HFF-Myc (cell line): ENCODE data around the gene VPS39.

ENCODE experiments used
- DNase-seq: peaks from one replicate; pipeline ENCODE4 v3.0.0-alpha.2; 2011; ENCODE audit warnings: low read depth; ENCODE audit errors: extremely low read depth
- H3K4me3 ChIP-seq: replicated peaks from 2 replicates; pipeline ENCODE4 v1.5.1; 2011; ENCODE audit warnings: low read depth, mild to moderate bottlenecking, control low read depth, low read length
- CTCF ChIP-seq: IDR thresholded peaks from 2 replicates; pipeline ENCODE4 v1.5.1; 2012; ENCODE audit warnings: mild to moderate bottlenecking, low read depth, low read length, control low read depth; ENCODE audit errors: missing control alignments

The VPS39 gene

GRCh38 chr15:42157381-42157780 is 50.7 kb downstream of the VPS39 start:
- H3K4me3 ChIP-seq = no peak overlapping the region
- TF ChIP-seq CTCF = no peak
- DNase-seq = no peak

- no peak for TF ChIP-seq CTCF
- no peak within 1 kb of the TSS for H3K4me3 ChIP-seq
- no peak for DNase-seq
These were observed 51.7 kb downstream of the VPS39 start, which contains the start of gene PLA2G4F for GRCh38 chr15:42156243-42156922. Gene PLA2G4F, minus strand, starts transcription at chr15:42156636. Its CDS starts 87 bp downstream, at chr15:42156549.

GRCh38 chr15:42155546-42156242 is 52.4 kb downstream of the VPS39 start:
- TF ChIP-seq CTCF = no peak
- no peak overlapping the region for H3K4me3 ChIP-seq
- DNase-seq = no peak

GRCh38 chr15:42154956-42155355 is 53.1 kb downstream of the VPS39 start:
- no peak for DNase-seq
- H3K4me3 ChIP-seq = no peak overlapping the region
- TF ChIP-seq CTCF = no peak

GRCh38 chr15:42154212-42154941 is 53.7 kb downstream of the VPS39 start:
- TF ChIP-seq CTCF = no peak
- no peak for DNase-seq

GRCh38 chr15:42153874-42154211 is 54.3 kb downstream of the VPS39 start:
- no peak for DNase-seq
- TF ChIP-seq CTCF = no peak
- H3K4me3 ChIP-seq = no peak overlapping the region

More at GRCh38 chr15:42154212-42154941, 53.7 kb downstream of the VPS39 start:
- H3K4me3 ChIP-seq = no peak overlapping the region
